BJ (cell line): ENCODE data around the gene GLMN. TPM values are rescaled to one million over a fixed set of nuclear protein-coding genes. Genes with fewer than 3 reads are reported as not detected.

Source experiments
- CTCF ChIA-PET: fragments of 350-600 bp; formaldehyde crosslinking; extraction: SDS; loops from one replicate; lab custom pipeline; 2021; ENCODE audit warnings: antibody characterized with exemption, inconsistent platforms; lab: Yijun Ruan, JAX
- POLR2A ChIA-PET: fragments of 300-600 bp; sonication (Branson Sonifier 250); formaldehyde crosslinking; extraction: SDS; loops from one replicate; lab custom pipeline; 2021; ENCODE audit warnings: antibody characterized with exemption; lab: Charles Lee
- DNase-seq: peaks from one replicate; pipeline ENCODE4 v3.0.0-alpha.2; 2011; ENCODE audit warnings: low read depth
- H3K27me3 ChIP-seq: 2 replicates; pipeline ENCODE4 v1.6.0; 2011; ENCODE audit warnings: low read length; ENCODE audit not compliant: control insufficient read depth, insufficient read depth
- H3K36me3 ChIP-seq: 2 replicates; pipeline ENCODE4 v1.5.1; 2011; ENCODE audit warnings: low read length; ENCODE audit not compliant: control insufficient read depth, insufficient read depth
- H3K4me3 ChIP-seq: 2 replicates; pipeline ENCODE4 v1.5.1; 2011; ENCODE audit warnings: low read depth, mild to moderate bottlenecking, control low read depth, low read length
- polyA plus RNA-seq: library from polyadenylated mRNA; depleted of rRNA; stranded (reverse); fragments of >200 nt; gene quantifications from 2 replicates; pipeline ENCODE4 v1.2.3, GENCODE V29; 2011
- TF ChIP-seq, protein P1 (sequence below): IDR thresholded peaks from 2 replicates; pipeline ENCODE4 v1.5.1; 2011; ENCODE audit warnings: low read depth, mild to moderate bottlenecking, control low read depth, inconsistent platforms, low read length, moderate library complexity; ENCODE audit not compliant: insufficient read depth

The GLMN gene
- polyA plus RNA-seq, 1 experiment: 1.3 TPM

- POLR2A ChIA-PET: no interaction called here
- TF ChIP-seq, protein P1, sequence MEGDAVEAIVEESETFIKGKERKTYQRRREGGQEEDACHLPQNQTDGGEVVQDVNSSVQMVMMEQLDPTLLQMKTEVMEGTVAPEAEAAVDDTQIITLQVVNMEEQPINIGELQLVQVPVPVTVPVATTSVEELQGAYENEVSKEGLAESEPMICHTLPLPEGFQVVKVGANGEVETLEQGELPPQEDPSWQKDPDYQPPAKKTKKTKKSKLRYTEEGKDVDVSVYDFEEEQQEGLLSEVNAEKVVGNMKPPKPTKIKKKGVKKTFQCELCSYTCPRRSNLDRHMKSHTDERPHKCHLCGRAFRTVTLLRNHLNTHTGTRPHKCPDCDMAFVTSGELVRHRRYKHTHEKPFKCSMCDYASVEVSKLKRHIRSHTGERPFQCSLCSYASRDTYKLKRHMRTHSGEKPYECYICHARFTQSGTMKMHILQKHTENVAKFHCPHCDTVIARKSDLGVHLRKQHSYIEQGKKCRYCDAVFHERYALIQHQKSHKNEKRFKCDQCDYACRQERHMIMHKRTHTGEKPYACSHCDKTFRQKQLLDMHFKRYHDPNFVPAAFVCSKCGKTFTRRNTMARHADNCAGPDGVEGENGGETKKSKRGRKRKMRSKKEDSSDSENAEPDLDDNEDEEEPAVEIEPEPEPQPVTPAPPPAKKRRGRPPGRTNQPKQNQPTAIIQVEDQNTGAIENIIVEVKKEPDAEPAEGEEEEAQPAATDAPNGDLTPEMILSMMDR: no peak
- no peak for DNase-seq
- no peaks in the 10 kb centered on the region; the same call in 1 of the 2 replicates for H3K36me3 ChIP-seq
- CTCF ChIA-PET: interaction anchor here (1.3 kb wide), 1 partner anchor 10 kb away, joined by 4 read pairs; no protein-coding TSS in a partner anchor
- H3K27me3 ChIP-seq: no peaks in the 10 kb centered on the region
- H3K4me3 ChIP-seq: no peak overlapping the region
Measured at GRCh38 chr1:92314024-92314423, 15.2 kb upstream of the GLMN start.

DNA sequence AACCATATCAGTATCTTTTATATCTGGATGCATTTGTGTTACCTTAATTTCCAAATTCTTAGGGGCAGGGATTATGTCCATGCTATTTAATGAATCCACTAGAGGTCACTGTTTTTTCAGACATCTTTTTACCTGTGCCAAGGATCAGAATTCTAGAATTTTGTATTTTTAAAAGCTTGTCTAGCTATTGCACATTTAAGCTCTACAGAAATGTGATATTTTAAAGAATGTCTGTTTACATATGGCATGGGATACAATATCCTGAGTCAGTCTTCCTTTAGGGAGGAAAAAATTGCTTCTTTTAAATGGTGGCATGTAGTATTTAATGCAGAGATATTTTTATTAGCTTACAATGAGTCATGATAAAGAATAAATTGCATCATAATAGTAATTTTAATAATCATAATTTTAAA lies 11.4 kb upstream of the GLMN start:
- TF ChIP-seq, protein P1: peak; percentile 60
- Histone ChIP-seq H3K36me3 (peaks cover 2% of the 10 kb centered on the region), H3K27me3 (no peaks in the 10 kb centered on the region), H3K4me3 (no peak overlapping the region)
- ChIA-PET POLR2A (no interaction called here), CTCF (interaction anchor here (0.6 to 2.0 kb wide), 10 partner anchors 9 to 512 kb away, joined by 3 to 10 read pairs (median 4); partner anchors contain the start of genes GLMN and RPAP2)
- no peak for DNase-seq

DNA sequence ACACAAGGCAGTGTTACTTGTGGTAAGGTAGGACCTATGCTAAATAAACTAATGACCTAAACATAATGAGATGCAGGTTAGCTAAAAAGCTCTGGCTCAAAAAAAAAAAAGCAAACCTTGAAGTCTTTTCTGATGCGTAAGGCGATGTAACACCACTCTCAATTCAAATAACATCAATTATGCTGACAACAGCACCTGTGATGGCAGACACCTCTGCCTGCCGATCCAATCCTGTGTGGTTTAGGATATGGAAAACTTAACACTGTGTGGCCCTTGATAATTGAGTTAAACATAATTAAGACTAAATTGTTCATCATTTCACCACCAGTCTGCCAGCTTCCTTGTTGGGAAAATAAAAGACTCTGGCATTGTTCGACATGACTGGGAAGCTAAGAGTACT lies 9.2 kb upstream of the GLMN start:
- no peak for DNase-seq
- H3K36me3 ChIP-seq: peaks cover 3% of the 10 kb centered on the region
- ChIA-PET CTCF (no interaction called here), POLR2A (no interaction called here)
- no peak overlapping the region for H3K4me3 ChIP-seq
- TF ChIP-seq, protein P1: no peak
- H3K27me3 ChIP-seq: no peaks in the 10 kb centered on the region

DNA sequence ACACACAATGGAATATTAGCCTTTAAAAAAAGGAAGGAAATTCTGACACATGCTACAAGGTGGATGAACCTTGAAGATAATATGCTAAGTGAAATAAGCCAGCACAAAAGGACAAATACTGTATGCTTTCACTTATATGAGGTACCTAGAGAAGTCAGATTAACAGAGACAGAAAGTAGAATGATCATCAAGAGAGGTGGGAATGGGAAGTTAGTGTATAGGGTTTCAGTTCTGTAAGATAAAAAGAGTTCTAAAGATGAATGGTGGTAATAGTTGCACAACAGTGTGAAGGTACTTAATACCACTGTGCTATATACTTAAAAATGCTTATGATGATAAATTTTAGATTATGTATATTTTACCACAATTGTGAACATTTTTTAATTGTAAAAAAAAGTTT lies 7.2 kb upstream of the GLMN start:
- H3K4me3 ChIP-seq: no peak overlapping the region
- peaks cover 3% of the 10 kb centered on the region for H3K36me3 ChIP-seq
- ChIA-PET POLR2A (no interaction called here), CTCF (no interaction called here)
- no peak for DNase-seq
- no peaks in the 10 kb centered on the region for H3K27me3 ChIP-seq
- TF ChIP-seq, protein P1: no peak

DNA sequence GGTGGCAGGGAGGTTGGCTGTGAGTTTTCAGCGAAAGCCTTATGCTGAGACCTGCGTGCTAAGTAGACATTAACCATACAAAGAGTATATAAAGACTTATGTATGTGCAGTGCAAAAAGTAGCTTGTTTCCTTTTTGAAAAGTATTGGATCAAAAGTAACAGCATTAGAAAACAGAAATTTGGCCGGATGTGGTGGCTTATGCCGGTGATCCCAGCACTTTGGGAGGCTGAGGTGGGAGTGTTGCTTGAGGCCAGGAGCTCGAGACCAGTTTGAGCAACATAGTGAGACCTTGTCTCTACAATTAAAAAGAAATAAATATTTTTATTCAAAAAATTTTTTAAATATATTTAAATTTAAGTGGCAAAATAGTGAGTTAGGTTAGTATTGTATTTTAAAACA lies 2.2 kb upstream of the GLMN start:
- no peak overlapping the region for H3K4me3 ChIP-seq
- no peaks in the 10 kb centered on the region for H3K27me3 ChIP-seq
- DNase-seq: no peak
- peaks cover 1% of the 10 kb centered on the region for H3K36me3 ChIP-seq
- TF ChIP-seq, protein P1: no peak
- ChIA-PET POLR2A (no interaction called here), CTCF (interaction anchor here (1.3 kb wide), 1 partner anchor 9 kb away, joined by 8 read pairs; no protein-coding TSS in a partner anchor)
